Keratinocyte (primary cell): ENCODE results near the gene ADCY10. TPM values are rescaled to one million over a fixed set of nuclear protein-coding genes. Genes with fewer than 3 reads are reported as not detected.

Experiments
- DNase-seq: peaks from one replicate; pipeline ENCODE4 v3.0.0-alpha.2; 2011; ENCODE audit warnings: low read depth, missing footprints, low spot score
- FAIRE-seq: peaks from 2 replicates; lab custom pipeline; 2011; peaks lifted over from hg19 to GRCh38; lab: Jason Lieb, UNC
- H2AFZ ChIP-seq: 2 replicates; pipeline ENCODE4 v1.6.0; 2012; ENCODE audit warnings: low read length, control low read depth, inconsistent platforms; ENCODE audit not compliant: control insufficient read depth
- H3K27ac ChIP-seq: 2 replicates; pipeline ENCODE4 v1.5.1; 2011; ENCODE audit warnings: low read length; ENCODE audit not compliant: control insufficient read depth, insufficient read depth
- H3K27me3 ChIP-seq: 3 replicates; pipeline ENCODE4 v1.6.0; 2011; ENCODE audit warnings: low read length; ENCODE audit not compliant: control insufficient read depth, insufficient read depth; ENCODE audit errors: extremely low read depth
- H3K36me3 ChIP-seq, 2 experiments: 2 replicates in 1 of 2; 3 replicates in 1 of 2; pipeline ENCODE4 v1.5.1; 2011; ENCODE audit warnings: low read length in 2 of 2, mild to moderate bottlenecking in 1 of 2; ENCODE audit not compliant: control insufficient read depth in 2 of 2, insufficient read depth in 2 of 2; ENCODE audit errors: extremely low read depth in 1 of 2
- H3K4me1 ChIP-seq: 3 replicates; pipeline ENCODE4 v1.5.1; 2011; ENCODE audit warnings: low read length; ENCODE audit not compliant: control insufficient read depth, insufficient read depth; ENCODE audit errors: extremely low read depth
- H3K4me2 ChIP-seq: 3 replicates; pipeline ENCODE4 v1.6.0; 2011; ENCODE audit warnings: low read depth, low read length; ENCODE audit not compliant: control insufficient read depth, insufficient read depth; ENCODE audit errors: extremely low read depth
- H3K4me3 ChIP-seq, 3 experiments: fragments of 200-600 bp in 1 of 3; sonication (generic) in 1 of 3; 2 replicates in 2 of 3; 3 replicates in 1 of 3; pipeline ENCODE4 v1.5.1; 2011 to 2016; ENCODE audit warnings: low read length in 3 of 3, mild to moderate bottlenecking in 3 of 3, control low read depth in 2 of 3, inconsistent platforms in 1 of 3, low read depth in 1 of 3, mixed read lengths in 1 of 3, mixed run types in 1 of 3, moderate library complexity in 1 of 3; ENCODE audit not compliant: control insufficient read depth in 2 of 3, insufficient read depth in 2 of 3; ENCODE audit errors: extremely low read depth in 1 of 3
- H3K79me2 ChIP-seq: 2 replicates; pipeline ENCODE4 v1.6.0; 2012; ENCODE audit warnings: low read length; ENCODE audit not compliant: control insufficient read depth, insufficient read depth
- H3K9ac ChIP-seq: 3 replicates; pipeline ENCODE4 v1.6.0; 2011; ENCODE audit warnings: low read length; ENCODE audit not compliant: control insufficient read depth, insufficient read depth; ENCODE audit errors: extremely low read depth
- H3K9me1 ChIP-seq: 3 replicates; pipeline ENCODE4 v1.6.0; 2011; ENCODE audit warnings: low read length; ENCODE audit not compliant: control insufficient read depth, insufficient read depth; ENCODE audit errors: extremely low read depth
- H3K9me3 ChIP-seq: 2 replicates; pipeline ENCODE4 v1.5.1; 2012; ENCODE audit warnings: low read depth, low read length; ENCODE audit not compliant: control insufficient read depth
- H4K20me1 ChIP-seq: 3 replicates; pipeline ENCODE4 v1.6.0; 2011; ENCODE audit warnings: low read length; ENCODE audit not compliant: control insufficient read depth, insufficient read depth; ENCODE audit errors: extremely low read depth
- EZH2 ChIP-seq: IDR thresholded peaks from one replicate; pipeline ENCODE4 v1.6.1; 2012; ENCODE audit warnings: inconsistent platforms, mild to moderate bottlenecking, low read length, moderate library complexity
- dilution Hi-C: fragments of 300-500 bp; cut with MboI; formaldehyde crosslinking; loops from one replicate; pipeline ENCODE4 v1.7.0; 2020; ENCODE audit warnings: low sequenced_read_pairs; ENCODE audit not compliant: extremely low pct_ligation_motif_present
- polyA plus RNA-seq, 5 experiments: library from polyadenylated mRNA; depleted of rRNA in 3 of 5; stranded (reverse) in 3 of 5; stranded (forward) in 1 of 5; unstranded in 1 of 5; fragments of >200 nt; gene quantifications; 1 replicate in 1 of 5; 2 replicates in 3 of 5; 3 replicates in 1 of 5; pipeline versions ENCODE4 v1.2.1 to v1.2.3, GENCODE V29; 2011 to 2012; ENCODE audit warnings: missing spikeins in 2 of 5, low read depth in 1 of 5, low replicate concordance in 1 of 5
- TF ChIP-seq, protein P1 (sequence below), 3 experiments: IDR thresholded peaks in 1 of 3; conservative IDR thresholded peaks in 1 of 3; optimal IDR thresholded peaks in 1 of 3; 2 replicates in 2 of 3; 3 replicates in 1 of 3; pipeline versions ENCODE3 to v1.5.1; 2011; ENCODE audit warnings: low read length in 3 of 3, mild to moderate bottlenecking in 3 of 3, moderate library complexity in 2 of 3, control low read depth in 1 of 3, inconsistent platforms in 1 of 3; ENCODE audit not compliant: insufficient read depth in 2 of 3; ENCODE audit errors: extremely low read depth in 1 of 3

ADCY10 gene
- polyA plus RNA-seq, 1 donor (not counting 4 experiments of a cell fraction or from before 2014, with no cell fraction given) = 0.04 TPM

DNA sequence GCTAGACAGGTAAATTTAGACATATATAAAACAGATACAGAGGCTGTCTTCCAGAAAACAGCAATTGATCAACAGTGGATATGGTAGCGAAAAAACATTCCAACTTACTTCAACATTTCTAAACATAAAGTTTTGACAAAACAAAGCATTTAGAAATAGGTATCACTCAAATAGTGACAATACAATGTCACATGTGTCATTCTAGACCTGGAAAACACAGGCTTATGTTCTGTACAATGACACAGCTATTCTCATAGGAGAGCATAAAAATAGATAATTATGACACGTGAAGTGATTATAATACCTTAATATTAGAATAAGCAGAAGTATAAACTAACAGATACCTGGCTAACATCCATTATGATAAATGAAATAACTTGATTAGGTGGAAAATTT lies 14.5 kb upstream of the ADCY10 start:
- Histone ChIP-seq H3K27ac (no peak overlapping the region), H3K27me3 (no peaks in the 10 kb centered on the region), H3K9me1 (no peaks in the 10 kb centered on the region), H3K4me1 (no peaks in the 10 kb centered on the region), H2AFZ (no peak overlapping the region), H3K4me2 (no peak overlapping the region), H3K9me3 (no peaks in the 10 kb centered on the region), H3K9ac (no peak overlapping the region), H3K79me2 (peaks cover 11% of the 10 kb centered on the region), H4K20me1 (no peaks in the 10 kb centered on the region), H3K4me3 (no peak overlapping the region), H3K36me3 (no peaks in the 10 kb centered on the region)
- DNase-seq (no peak), FAIRE-seq (no peak)
- dilution Hi-C loops = no loop called here
- TF ChIP-seq, protein P1, sequence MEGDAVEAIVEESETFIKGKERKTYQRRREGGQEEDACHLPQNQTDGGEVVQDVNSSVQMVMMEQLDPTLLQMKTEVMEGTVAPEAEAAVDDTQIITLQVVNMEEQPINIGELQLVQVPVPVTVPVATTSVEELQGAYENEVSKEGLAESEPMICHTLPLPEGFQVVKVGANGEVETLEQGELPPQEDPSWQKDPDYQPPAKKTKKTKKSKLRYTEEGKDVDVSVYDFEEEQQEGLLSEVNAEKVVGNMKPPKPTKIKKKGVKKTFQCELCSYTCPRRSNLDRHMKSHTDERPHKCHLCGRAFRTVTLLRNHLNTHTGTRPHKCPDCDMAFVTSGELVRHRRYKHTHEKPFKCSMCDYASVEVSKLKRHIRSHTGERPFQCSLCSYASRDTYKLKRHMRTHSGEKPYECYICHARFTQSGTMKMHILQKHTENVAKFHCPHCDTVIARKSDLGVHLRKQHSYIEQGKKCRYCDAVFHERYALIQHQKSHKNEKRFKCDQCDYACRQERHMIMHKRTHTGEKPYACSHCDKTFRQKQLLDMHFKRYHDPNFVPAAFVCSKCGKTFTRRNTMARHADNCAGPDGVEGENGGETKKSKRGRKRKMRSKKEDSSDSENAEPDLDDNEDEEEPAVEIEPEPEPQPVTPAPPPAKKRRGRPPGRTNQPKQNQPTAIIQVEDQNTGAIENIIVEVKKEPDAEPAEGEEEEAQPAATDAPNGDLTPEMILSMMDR (optimal IDR thresholded peaks at IDR 0.05 in 1 of 3, IDR thresholded peaks at IDR 0.05 in 1 of 3, conservative IDR thresholded peaks at IDR 0.05 in 1 of 3; ENCODE audit: extremely low read depth in 1 of 3, insufficient read depth in 2 of 3, low read length in 3 of 3) = no peak
- no peak for TF ChIP-seq EZH2

DNA sequence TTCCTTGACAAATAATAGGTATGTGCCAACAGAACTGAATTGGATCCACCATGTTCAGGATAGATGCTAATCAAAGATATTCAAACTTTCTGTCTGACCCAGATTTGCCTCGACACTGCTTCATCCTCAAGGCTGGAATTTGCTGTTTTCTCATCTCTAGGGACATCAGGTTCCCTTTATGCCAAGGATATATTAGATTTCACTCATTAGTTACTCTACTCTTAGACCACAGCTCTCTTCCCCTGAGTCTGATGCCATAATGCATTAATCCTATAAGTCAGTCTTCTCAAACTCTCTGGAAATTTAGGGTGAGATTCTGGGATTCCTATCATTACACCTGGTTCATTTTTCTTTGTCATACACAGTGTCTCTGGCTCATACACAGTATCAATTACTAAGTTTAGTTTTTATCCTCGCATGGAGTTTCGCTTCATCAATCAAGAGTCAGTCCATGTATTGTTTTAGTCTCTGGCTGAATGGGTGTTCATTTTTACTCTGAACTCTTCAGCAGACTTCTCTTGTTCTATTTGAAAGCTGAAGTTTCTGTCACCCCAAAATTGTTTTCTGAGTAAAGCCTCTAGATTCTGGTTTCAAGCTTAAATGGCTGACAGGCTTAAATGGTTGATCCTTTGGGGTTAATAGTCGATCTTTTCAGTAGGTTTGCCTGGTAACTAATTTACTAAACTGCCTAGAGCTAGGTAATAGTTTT lies 13.3 kb upstream of the ADCY10 start:
- FAIRE-seq (no peak), DNase-seq (no peak)
- TF ChIP-seq EZH2 = no peak
- TF ChIP-seq, protein P1 (optimal IDR thresholded peaks at IDR 0.05 in 1 of 3, IDR thresholded peaks at IDR 0.05 in 1 of 3, conservative IDR thresholded peaks at IDR 0.05 in 1 of 3; ENCODE audit: extremely low read depth in 1 of 3, insufficient read depth in 2 of 3, low read length in 3 of 3) = no peak
- no peak overlapping the region for H3K4me3 ChIP-seq
- H3K9me1 ChIP-seq = no peaks in the 10 kb centered on the region
- H3K4me2 ChIP-seq = no peak overlapping the region
- no peaks in the 10 kb centered on the region for H3K36me3 ChIP-seq
- no peak overlapping the region for H2AFZ ChIP-seq
- H3K27me3 ChIP-seq = no peaks in the 10 kb centered on the region
- peaks cover 9% of the 10 kb centered on the region for H3K79me2 ChIP-seq
- H3K9ac ChIP-seq = no peak overlapping the region
- peaks cover 9% of the 10 kb centered on the region for H3K4me1 ChIP-seq
- no peaks in the 10 kb centered on the region for H4K20me1 ChIP-seq
- H3K9me3 ChIP-seq = no peaks in the 10 kb centered on the region
- dilution Hi-C loops = no loop called here
- no peak overlapping the region for H3K27ac ChIP-seq
